H7 (cell line): ENCODE data around the gene TFR2. TPM values are rescaled to one million over a fixed set of nuclear protein-coding genes. Genes with fewer than 3 reads are reported as not detected.

Experiments
- DNase-seq: peaks from one replicate; pipeline ENCODE4 v3.0.0; 2012
- H3K27me3 ChIP-seq: 2 replicates; pipeline ENCODE4 v1.6.0; 2011; ENCODE audit warnings: mild to moderate bottlenecking, low read length; ENCODE audit not compliant: control insufficient read depth, insufficient read depth
- H3K36me3 ChIP-seq: replicated peaks from 2 replicates; pipeline ENCODE4 v1.5.1; 2011; ENCODE audit warnings: low read length; ENCODE audit not compliant: control insufficient read depth, insufficient read depth
- H3K4me3 ChIP-seq: 2 replicates; pipeline ENCODE4 v1.5.1; 2011; ENCODE audit warnings: low read depth, mild to moderate bottlenecking, control low read depth, low read length, moderate library complexity; ENCODE audit not compliant: insufficient read depth
- total RNA-seq: library from RNA; depleted of rRNA; stranded (reverse); fragments of >200 nt; shearing (Covaris generic); gene quantifications from 2 replicates; pipeline ENCODE4 v1.2.3, GENCODE V29; 2014

TFR2 gene
- total RNA-seq, 1 experiment from 2014 or later: 2.0 TPM

- DNase-seq: no peak
- no peaks in the 10 kb centered on the region for H3K27me3 ChIP-seq
- peak overlapping the region; percentile 1; the same call in 1 of the 2 replicates for H3K4me3 ChIP-seq
- peaks cover 21% of the 10 kb centered on the region for H3K36me3 ChIP-seq
Observed at GRCh38 chr7:100583132-100584053, 58.0 kb downstream of the TFR2 start.

GRCh38 chr7:100582650-100583049 lies 58.7 kb downstream of the TFR2 start:
- Histone ChIP-seq H3K27me3 (no peaks in the 10 kb centered on the region), H3K4me3 (no peak overlapping the region), H3K36me3 (peaks cover 21% of the 10 kb centered on the region)
- no peak for DNase-seq

DNA sequence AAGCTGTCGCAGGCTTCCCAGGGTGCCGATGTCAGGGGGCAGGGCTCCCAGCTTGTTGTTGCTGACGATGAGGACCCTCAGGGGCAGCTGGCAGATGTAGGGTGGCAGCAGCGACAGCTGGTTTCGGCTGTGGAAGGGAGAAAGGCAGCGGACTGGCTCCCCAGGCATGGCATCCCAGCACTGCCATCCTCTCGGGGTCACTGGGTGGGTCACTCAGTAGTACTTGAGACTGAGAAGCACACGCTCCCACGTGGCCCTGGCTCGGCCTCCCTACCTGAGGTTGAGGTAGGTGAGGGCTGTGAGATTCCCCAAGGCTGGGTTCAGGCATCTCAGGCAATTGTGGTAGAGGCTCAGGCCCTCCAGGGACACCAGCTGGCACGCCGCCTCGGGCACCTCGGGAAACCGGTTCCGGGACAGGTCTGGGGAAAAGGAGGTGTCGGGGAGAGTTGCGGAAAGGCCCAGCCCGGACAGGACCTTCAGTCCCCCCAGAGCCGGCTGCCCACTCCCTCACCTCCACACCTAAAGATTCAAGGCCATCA lies 59.2 kb downstream of the TFR2 start:
- Histone ChIP-seq H3K4me3 (no peak overlapping the region), H3K36me3 (peaks cover 21% of the 10 kb centered on the region), H3K27me3 (no peaks in the 10 kb centered on the region)
- no peak for DNase-seq

DNA sequence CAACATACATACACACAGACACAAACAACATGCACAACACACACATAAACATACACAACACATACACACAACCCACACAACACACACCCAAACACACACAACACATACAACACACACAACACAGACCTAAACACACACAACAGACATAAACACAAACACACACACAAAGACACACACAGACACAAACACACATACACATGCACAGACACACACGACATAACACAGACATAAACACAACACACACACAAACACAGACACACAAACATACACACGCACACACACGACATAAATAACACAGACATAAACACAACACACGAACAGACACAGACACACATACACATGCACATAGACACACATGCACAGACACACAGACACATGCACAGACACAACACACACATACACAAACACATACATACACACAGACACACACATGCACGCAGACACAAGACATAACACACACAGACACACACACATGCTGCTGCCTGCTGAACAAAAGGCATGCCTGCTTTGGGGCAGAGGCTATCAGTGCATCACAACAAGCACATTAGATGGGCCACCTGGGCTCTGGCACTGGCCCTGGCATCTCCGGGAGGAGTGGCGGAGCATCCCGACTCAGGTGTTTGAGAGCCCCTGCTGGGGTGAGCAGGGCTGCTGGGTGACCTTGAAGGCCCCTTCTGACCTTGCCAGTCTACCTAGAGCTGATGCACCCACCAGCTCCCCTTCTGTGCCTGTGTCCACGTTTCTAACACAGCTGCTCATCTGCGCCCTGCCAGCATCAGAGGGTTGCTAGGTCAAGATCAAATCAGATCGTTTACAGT lies 60.7 kb downstream of the TFR2 start:
- Histone ChIP-seq H3K27me3 (no peaks in the 10 kb centered on the region), H3K36me3 (peaks cover 25% of the 10 kb centered on the region), H3K4me3 (no peak overlapping the region)
- DNase-seq: no peak

GRCh38 chr7:100578246-100579183 lies 62.8 kb downstream of the TFR2 start:
- peak; percentile 26 for DNase-seq
- Histone ChIP-seq H3K4me3 (no peak overlapping the region), H3K36me3 (peaks cover 26% of the 10 kb centered on the region), H3K27me3 (no peaks in the 10 kb centered on the region)

- Histone ChIP-seq H3K27me3 (no peaks in the 10 kb centered on the region), H3K4me3 (no peak overlapping the region), H3K36me3 (peaks cover 25% of the 10 kb centered on the region)
- DNase-seq: peak; percentile 29
Observed at GRCh38 chr7:100577507-100577906, 63.8 kb downstream of the TFR2 start.

DNA sequence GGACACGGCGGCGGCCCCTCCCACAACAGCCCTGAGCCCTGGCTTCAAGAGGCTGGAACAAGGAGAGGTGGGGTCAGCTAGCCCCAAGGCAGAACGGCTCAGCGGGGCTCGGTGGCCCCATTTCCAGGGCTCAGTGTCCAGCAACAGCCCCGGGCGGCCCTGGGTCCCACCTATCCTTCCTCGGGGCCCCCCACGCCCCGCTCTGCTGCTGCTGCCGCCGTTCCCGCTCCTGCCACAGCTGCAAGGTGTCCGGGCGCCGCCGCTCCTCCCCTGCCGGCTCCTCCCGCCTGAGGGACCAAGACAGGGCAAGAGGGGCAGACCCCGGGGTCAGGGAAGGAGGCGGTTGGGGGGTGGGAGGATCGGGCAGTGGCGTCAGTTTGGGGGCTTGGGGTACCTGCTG lies 64.2 kb downstream of the TFR2 start:
- no peaks in the 10 kb centered on the region for H3K27me3 ChIP-seq
- no peak for DNase-seq
- H3K4me3 ChIP-seq: no peak overlapping the region
- H3K36me3 ChIP-seq: peaks cover 24% of the 10 kb centered on the region

GRCh38 chr7:100576384-100576993 lies 64.9 kb downstream of the TFR2 start:
- no peak for DNase-seq
- Histone ChIP-seq H3K4me3 (no peak overlapping the region), H3K27me3 (no peaks in the 10 kb centered on the region), H3K36me3 (peaks cover 20% of the 10 kb centered on the region)

- no peaks in the 10 kb centered on the region; the same call in 1 of the 2 replicates for H3K27me3 ChIP-seq
- peak; percentile 27 for DNase-seq
- H3K4me3 ChIP-seq: no peak overlapping the region
- H3K36me3 ChIP-seq: peaks cover 15% of the 10 kb centered on the region
Observed at GRCh38 chr7:100575746-100576383, 65.5 kb downstream of the TFR2 start.

GRCh38 chr7:100575206-100575631 lies 66.1 kb downstream of the TFR2 start:
- Histone ChIP-seq H3K27me3 (peaks cover under 1% of the 10 kb centered on the region; the same call in 1 of the 2 replicates), H3K36me3 (peaks cover 11% of the 10 kb centered on the region), H3K4me3 (no peak overlapping the region)
- peak; percentile 40 for DNase-seq

- H3K4me3 ChIP-seq: no peak overlapping the region
- peaks cover 3% of the 10 kb centered on the region; the same call in 1 of the 2 replicates for H3K27me3 ChIP-seq
- peak; percentile 35 for DNase-seq
- peaks cover 7% of the 10 kb centered on the region for H3K36me3 ChIP-seq
Observed at GRCh38 chr7:100574362-100575205, 66.8 kb downstream of the TFR2 start.

DNA sequence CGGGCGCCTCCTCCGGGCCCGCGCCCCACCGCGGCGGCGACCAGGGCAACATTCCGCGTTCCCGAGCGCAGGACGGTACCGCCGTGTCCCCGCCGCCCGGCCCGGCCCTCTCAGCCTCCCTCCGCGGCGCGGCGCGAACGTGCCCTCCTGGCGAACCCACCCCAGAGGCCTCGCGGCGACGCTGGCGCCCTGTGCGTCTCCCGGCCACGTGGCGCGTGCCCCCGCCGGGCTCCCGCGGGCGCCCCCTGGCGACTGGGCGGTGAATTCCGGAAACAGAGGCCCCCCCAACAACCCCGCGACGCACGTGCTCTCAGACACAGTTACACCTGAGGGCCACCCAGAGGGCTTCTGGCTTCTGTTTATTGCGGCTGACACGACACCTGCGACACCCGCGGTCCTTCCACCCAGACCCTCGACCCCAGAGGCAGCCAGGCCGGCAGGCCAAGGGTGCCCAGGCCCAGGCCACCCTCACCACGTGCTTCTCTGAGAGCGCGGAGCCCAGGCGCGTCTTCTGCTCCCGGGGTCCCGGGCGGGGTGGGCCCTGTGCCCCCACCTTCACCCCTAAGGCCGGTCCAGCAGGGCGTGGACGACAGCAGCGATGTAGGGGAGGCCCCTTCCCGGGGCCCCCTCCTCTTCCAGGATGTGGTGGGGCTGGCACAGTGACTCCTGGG lies 67.5 kb downstream of the TFR2 start, which contains the start of gene SAP25:
Gene SAP25, minus strand, starts transcription at position 210 of the 671 bp plus-strand sequence. Its CDS starts 158 bp downstream, at position 52.
- Histone ChIP-seq H3K4me3 (no peak within 1 kb of the TSS), H3K36me3 (peaks cover 5% of the 10 kb centered on the region), H3K27me3 (peaks cover 5% of the 10 kb centered on the region)
- DNase-seq: peak; percentile 92
